Stimulated activated CD8-positive, alpha-beta memory T cell treated with anti-CD3 and anti-CD28 coated beads, Interleukin-7, amount 100 ng/mL, for 1 hour (primary cell): ENCODE results near the gene MYO10.
"Not testable (repeated sequence)": the region's sequence is repeated elsewhere in the genome, so short reads cannot be mapped to it uniquely, and the experiment has no call there.

ENCODE experiments used
- DNase-seq, 2 donors: peaks; one replicate each; pipeline ENCODE4 v3.0.0-alpha.2; 2020; ENCODE audit warnings: low read depth in 2 of 2

Gene MYO10

GRCh38 chr5:16862777-16863176, 73.3 kb downstream of the MYO10 start:
- no peak for DNase-seq

GRCh38 chr5:16859346-16859745, 76.7 kb downstream of the MYO10 start:
- no peak for DNase-seq

GRCh38 chr5:16858151-16858550, 77.9 kb downstream of the MYO10 start:
- DNase-seq = no peak

GRCh38 chr5:16857635-16858034, 78.5 kb downstream of the MYO10 start:
- no peak for DNase-seq

GRCh38 chr5:16856531-16856930, 79.6 kb downstream of the MYO10 start:
- no peak for DNase-seq

GRCh38 chr5:16855898-16856297, 80.2 kb downstream of the MYO10 start:
- no peak for DNase-seq

- DNase-seq = no peak
These were observed 80.6 kb downstream of the MYO10 start for GRCh38 chr5:16855485-16855884.

DNA sequence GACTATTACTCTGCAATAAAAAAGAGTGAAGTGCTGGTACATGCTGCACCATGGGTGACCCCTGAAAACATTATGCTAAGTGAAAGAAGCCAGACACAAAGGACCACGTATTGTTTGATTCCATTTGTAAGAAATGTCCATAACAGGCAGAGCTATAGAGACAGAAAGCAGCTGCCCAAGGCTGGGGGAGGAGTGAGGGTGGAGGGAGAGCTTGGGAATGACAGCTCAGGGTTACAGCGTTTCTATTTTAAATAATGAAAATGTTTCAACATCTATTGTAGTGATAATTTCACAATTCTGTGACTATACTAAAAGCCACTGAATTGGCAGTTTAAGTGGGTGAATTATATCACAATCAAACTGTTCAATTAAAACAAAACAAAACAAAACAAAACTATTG, 81.7 kb downstream of the MYO10 start:
- no peak for DNase-seq

DNA sequence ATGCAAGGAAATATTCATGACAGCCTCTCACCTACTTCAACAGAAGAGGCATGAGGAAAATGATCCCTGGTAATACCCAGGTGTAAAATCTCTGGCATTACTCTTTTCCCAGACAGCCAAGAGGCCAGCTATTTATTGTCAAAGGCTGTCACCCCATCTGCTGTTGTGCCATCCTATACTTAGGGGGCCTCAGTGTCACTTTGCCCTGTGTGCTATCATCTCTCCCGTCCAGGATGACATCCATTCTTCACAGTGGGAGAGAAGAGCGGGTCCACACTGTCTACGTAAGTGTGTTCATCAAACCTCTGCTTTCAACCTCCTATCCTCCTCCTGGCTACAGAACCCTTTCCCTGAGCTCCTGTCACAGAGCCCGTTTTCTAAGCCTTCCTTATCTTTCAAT, 82.6 kb downstream of the MYO10 start:
- DNase-seq = no peak

GRCh38 chr5:16852251-16853005, 83.7 kb downstream of the MYO10 start:
- DNase-seq = no peak

DNA sequence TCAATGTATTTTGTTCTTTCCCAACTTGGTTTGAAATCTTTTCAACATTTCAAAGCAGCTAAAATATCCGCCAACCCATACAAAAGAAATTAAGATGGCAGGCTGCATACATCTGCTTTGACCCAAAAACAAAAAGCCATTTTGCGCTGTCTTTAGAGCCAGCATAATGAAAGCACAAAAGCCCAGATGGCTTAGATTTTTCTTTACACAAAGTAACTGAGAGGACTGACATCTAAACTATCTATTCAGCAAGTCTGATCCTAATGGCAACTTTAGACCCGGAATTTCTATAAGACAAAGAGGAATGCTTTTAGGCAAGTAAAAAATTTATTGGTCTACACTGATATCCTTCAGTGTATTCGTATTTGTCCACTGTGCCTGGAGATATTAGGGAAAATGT, 86.3 kb downstream of the MYO10 start:
- DNase-seq = no peak

- no peak for DNase-seq
These were observed 86.9 kb downstream of the MYO10 start for GRCh38 chr5:16849181-16849580.

DNA sequence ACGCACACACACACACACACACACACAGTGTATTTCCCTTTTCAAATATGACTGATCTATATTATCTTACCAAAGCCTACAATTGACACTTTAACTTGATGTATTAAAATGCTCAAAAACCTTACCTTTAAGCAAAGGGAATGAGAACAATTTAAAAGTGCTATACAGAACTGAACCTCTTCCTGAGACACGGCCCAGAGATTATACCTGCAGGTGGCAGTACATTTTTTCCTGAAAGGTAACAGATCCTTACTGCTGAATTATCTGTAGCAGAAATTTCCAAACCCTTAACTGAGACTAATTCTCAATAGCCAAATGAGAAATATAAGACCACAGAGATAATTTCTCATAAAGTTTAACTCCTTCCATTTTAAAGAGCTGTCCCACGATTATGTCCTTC, 91.1 kb downstream of the MYO10 start:
- DNase-seq = no peak

- DNase-seq = no peak
These were observed 93.2 kb downstream of the MYO10 start for GRCh38 chr5:16842896-16843295.

- no peak for DNase-seq
These were observed 94.7 kb downstream of the MYO10 start for GRCh38 chr5:16841416-16841815.

DNA sequence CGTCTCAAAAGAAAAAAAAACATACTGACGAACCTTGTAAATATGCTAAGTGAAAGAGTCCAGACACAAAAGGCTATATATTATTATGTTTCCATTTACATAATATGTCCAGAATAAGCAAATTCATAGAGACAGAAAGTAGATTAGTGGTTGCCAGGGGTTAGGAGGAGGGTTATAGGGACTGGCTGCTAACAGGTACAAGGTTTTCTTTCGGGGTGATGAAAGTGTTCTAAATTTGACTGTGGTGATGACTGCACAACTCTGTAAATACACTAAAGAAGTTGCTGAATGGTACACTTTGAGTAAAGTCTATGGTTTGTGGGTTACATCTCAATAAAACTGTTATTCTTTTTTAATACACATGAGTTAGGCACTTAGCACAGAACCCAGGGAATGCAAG, 98.8 kb downstream of the MYO10 start:
- no peak for DNase-seq

DNA sequence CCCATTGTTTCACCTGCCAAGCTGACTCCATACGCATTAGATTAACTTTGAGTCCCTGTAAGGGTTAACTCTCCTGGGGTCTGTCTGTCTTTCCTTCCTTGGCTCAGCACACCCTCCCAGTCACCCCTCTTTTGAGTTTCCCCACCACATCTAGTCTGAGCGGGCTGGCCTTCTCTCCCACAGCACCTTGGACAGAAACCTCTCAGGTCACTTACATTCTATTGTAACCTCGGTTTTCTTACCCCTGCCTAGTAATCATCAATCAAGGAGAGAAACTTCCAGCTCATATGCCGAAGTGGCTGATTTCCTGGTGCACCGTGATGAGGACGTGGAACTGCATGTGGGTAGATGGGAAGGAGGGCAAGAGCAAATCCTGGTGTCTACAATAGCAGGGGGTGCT, 102.1 kb downstream of the MYO10 start:
- no peak for DNase-seq

DNA sequence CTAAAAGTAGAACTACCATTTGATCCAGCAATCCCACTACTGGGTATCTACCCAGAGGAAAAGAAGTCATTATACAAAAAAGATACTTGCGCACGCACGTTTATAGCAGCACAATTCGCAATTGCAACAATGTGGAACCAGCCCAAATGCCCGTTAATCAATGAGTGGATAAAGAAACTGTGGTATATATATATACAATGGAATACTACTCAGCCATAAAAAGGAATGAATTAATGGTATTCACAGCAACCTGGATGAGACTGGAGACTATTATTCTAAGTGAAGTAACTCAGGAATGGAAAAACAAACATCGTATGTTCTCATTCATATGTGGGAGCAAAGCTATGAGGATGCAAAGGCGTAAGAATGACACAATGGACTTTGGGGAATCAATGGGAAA, 104.8 kb downstream of the MYO10 start:
- DNase-seq = not testable (repeated sequence)

DNA sequence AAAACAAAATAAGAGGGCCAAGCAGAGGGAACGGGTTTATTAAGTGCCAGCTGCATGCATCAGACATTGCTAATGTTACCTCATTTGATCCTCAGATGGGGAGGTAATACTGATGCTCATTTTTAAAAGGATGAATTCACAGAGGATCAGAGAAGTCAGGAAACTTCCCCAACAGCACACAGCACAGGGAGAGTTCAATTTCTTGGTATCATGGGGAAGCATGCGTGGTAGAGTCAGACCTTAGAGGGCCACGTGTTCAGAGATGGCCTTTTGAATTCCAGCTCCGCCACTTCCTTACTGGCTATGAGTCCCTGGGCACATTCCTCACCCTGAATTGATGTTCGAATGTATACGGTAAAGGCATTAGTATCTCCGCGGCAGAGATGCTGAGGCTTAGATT, 108.3 kb downstream of the MYO10 start:
- DNase-seq = no peak

- DNase-seq = no peak
These were observed 109.5 kb downstream of the MYO10 start for GRCh38 chr5:16826379-16827125.

DNA sequence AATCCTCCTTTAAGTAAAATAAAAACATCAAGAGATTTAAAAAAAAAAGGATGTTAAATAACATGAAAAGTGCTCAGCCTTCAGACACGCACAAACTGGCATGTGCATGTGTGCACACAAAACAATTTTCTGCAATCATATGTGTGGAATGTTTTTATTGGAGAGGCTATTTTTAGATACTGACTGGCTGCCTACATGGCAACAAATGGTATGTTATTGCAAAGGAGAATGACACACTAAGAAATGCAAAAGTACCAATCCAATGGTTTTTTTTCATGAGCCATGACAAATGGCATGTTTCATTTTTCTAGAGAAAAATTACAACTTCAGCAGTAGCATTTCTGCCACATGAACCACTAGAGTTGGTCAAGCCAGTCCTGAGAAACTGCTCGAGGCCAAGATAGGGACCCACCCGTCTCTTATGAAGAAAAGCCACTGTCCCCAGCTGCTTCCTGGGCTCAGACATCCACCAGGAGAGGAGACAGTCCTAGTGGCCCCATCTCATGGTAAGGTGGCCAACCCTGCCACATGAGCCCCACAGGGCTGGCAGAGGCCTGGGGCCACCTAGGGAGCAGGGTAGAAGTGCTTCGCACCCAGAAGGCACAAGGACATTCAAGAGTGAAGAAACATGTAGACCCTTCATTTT, 116.4 kb downstream of the MYO10 start:
- no peak for DNase-seq

DNA sequence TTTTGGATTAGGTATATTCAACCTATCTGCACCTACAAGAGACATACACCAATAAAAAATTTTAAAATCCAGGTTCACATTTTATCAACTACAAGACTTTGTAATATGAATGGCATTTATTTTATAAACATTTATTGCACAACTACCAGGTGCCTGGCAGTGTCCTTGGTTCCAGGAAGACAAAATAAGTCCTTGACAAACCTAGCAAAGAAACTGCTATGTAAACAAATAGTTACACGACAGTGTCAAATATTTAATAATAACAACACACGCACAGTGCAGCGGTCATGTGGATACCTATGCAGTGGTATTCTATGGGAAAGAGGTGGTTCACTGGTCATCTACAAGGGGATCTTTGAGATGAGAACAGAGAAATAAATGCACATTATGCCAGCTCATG, 120.7 kb downstream of the MYO10 start:
- DNase-seq = no peak

GRCh38 chr5:16812911-16813310, 123.2 kb downstream of the MYO10 start:
- no peak for DNase-seq
